Measurements from ENCODE around the gene KIF3A.

The KIF3A gene

DNA sequence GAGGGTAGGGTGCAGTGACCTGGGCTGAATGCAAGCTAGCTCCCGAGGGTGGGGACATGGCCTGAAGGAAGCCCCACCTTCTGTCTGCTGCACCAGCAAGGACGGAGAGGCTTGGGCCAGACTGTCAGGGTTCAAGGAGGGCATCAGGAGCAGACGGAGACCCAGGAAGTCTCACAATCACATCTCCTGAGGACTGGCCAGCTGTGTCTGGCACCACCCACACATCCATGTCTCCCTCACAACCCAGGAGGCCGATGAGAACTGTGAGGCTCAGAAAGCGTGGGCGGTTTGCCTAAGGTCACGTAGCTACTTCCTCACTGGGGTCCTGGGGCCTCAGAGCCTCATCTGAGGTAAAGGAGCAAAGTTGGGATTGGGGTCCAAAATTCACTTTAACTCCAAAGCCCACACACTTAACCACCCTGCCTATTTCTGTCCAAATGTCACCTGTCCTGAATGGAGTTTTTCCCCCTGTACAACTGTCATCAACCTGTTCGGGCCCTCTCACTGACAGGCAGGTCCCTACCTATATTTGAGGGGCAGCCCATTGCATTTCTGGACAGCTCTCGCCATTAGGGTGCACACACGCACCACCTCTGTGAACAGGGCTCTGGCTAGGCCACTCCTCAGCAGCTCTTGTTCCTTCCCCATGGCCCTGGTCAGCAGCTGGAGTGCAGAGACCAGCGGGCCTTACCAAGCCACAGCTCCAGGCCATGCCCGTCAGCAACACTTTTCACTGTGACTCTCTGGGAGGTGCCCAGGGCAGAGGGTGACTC is 75.9 kb downstream of the KIF3A start:
- DNase-seq = no peak

DNA sequence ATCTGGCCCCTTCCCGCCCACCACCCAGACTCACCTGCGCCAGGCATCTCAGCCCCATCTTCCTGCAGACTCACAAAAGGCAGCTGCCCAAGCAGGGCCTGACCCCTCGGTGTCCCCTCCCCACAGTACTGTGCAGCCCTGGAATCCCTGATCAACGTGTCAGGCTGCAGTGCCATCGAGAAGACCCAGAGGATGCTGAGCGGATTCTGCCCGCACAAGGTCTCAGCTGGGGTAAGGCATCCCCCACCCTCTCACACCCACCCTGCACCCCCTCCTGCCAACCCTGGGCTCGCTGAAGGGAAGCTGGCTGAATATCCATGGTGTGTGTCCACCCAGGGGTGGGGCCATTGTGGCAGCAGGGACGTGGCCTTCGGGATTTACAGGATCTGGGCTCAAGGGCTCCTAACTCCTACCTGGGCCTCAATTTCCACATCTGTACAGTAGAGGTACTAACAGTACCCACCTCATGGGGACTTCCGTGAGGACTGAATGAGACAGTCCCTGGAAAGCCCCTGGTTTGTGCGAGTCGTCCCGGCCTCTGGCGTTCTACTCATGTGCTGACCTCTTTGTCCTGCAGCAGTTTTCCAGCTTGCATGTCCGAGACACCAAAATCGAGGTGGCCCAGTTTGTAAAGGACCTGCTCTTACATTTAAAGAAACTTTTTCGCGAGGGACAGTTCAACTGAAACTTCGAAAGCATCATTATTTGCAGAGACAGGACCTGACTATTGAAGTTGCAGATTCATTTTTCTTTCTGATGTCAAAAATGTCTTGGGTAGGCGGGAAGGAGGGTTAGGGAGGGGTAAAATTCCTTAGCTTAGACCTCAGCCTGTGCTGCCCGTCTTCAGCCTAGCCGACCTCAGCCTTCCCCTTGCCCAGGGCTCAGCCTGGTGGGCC is 77.5 kb downstream of the KIF3A start:
- DNase-seq = no peak

DNA sequence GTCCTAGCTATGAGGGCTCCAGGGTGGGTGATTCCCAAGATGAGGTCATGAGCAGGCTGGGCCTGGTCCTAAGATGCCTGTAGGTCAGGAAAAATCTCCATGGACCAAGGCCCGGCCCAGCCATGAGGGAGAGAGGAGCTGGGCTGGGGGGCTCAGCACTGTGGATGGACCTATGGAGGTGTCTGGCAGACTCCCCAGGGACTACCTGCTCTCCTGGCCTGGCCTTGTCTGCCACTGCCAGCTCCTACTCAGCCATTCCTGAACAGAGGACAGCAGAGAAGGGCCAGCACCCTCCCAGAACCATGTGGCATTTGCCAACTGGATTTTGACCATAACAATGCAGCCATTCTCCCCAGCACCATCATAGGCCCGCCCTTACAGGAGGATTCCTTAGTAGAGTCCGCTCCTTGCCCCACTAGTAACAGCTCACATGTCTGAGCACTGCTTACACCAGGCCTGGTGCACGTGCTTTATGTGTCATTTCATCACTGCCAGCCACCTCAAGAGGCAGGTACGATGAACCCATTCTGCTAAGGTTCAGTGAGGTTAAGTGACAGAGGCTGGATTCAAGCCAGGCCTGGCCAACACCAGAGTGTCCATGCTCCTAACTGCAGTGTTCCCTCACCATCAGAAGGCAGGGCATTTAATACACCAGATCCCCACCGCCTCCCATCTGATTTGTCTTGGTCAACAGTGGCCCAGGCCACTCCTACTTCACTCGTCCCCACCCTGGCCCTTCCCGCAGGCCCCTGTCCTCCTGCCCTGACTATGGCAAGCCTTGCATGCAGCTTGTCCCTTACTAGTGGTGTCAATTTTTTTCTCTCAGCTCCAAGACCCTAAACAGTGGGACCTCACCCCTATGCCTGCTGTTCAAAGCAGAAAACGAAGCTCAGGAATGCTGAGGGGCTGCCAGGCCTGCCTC is 78.7 kb downstream of the KIF3A start:
- DNase-seq = no peak

DNA sequence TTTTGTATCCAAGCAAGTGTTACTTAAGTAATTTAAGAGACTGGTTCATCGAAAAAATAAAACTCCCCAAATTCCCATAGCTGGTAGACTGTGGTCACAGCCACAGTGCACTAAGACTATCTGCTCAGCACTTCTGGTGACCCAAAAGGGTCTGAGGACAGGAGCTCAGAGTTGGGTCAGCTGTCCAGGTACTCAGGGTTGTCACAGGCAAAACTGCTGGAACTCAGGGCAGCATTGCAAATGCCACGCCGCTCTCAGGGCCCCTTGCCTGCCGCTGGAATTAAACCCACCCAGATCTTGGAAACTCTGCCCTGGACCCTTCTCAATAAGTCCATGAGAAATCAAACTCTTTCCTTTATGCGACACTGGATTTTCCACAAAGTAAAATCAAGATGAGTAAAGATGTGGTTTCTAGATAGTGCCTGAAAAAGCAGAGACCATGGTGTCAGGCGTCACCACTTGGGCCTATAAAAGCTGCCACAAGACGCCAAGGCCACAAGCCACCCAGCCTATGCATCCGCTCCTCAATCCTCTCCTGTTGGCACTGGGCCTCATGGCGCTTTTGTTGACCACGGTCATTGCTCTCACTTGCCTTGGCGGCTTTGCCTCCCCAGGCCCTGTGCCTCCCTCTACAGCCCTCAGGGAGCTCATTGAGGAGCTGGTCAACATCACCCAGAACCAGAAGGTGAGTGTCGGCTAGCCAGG is 79.5 kb downstream of the KIF3A start, which contains the start of gene IL13:
TSS of gene IL13 (plus strand) at position 498 of the 705 bp plus-strand sequence. CDS start at position 512, 14 bp downstream.
- no peak for DNase-seq

DNA sequence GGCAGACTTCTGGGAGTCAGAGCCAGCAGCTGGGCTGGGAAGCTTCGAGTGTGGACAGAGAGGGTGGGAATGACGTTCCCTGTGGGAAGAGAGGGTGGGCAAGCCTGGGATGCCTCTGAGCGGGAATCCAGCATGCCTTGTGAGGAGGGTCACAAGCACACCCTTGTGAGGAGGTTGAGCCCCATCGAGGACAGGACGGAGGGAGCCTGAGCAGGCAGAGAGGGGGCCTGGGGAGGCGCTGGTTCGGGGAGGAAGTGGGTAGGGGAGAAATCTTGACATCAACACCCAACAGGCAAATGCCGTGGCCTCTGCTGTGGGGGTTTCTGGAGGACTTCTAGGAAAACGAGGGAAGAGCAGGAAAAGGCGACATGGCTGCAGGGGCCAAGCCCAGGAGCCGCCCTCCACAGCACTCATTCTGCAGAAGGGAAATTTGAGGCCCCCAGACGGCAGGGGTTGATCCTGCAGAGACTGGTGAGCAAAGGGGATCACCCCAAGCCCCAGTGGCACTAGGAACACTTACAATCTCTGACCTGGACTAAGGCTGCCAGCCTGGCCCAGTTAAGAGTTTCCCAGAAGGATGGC is 80.5 kb downstream of the KIF3A start:
- no peak for DNase-seq

DNA sequence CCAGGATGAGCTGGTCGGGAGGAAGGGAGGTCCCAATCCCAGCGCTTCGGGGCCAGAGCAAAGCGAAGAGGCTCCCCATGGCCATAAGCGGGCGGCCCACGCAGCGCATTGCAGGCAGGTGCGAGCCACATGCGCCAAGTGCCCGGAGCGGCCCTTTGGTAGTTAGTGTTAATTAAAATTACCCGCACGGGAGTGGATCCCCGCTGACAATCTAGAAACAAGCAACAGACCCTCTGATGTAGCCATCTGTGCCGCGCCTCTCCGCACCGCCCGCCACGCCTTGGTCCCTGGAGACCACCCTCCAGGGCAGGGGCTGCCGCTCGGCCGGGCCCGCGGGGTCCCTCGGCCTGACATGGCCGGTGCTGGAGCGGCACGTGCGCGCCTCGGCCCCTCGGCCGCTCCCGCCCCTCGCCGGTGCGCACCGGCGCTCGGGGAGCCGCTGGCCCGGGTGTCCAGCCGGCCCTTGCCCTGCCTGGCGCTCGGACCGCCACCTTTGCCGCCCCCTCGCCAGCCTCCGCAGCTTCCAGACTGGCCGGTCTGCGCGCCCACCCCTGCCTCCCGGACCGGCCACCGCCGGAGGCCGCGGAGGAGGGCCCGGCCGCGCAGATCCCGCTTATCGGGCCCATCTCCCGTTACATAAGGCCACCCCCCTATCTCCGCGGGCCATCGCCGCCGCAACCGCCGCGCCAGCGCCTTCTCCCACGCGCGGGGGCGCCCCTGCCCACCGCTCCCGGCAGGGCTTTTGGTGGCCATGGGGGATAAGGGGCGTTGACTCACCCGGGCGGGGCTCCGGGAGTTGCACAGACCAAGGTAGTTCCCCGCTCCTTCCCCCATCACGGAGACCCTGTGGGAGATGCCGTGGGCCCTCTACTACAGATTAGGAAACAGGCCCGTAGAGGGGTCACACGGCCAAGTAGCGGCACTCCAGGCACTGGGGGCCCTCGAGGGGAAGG is 81.2 kb downstream of the KIF3A start:
- DNase-seq = no peak

DNA sequence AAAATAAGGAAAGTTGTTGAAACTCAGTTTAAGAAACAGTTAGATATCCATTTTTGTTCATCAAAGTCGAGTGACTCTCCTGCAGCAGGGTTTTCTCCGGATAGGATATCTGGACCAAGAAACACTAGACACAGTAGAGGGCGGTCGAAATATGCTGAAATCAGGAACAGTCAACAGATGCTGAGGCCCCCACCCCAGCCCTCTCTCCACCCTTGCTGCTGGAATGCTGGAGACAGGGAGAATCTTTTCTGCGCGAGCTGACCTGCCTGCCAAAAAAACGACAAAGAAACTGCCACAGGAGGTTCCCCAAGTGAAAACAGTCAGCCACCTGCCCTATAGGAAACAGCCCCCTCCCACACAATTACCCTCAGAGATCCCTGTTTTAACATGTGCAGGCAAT is 83.6 kb downstream of the KIF3A start:
- DNase-seq = no peak

DNA sequence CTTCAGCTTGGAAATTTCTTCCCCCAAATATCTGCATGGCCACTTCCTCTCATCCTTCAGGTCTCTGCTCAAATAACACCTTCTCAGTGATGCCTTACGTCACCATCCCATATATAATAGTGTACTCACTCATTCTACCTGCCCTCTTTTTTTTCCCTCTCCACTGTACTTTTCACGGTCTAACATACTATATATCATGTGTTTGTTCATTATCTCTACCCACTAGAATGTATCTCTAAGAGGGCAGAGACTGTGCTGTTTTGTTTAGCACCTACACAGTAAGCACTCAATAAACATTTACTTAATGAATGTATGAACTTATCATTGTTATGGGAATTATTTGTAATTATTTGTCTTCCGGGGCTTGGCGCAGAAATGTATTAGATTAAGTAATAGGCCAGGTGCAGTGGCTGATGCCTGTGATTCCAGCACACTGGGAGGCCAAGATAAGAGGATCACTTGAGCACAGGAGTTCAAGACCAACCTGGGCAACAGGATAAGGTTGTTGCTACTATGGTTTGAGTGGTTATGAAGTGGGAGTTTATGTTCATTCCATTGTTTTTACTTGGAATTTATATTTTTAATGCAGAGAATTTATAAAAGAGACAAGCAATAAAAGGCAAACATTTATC is 85.4 kb downstream of the KIF3A start:
- no peak for DNase-seq

DNA sequence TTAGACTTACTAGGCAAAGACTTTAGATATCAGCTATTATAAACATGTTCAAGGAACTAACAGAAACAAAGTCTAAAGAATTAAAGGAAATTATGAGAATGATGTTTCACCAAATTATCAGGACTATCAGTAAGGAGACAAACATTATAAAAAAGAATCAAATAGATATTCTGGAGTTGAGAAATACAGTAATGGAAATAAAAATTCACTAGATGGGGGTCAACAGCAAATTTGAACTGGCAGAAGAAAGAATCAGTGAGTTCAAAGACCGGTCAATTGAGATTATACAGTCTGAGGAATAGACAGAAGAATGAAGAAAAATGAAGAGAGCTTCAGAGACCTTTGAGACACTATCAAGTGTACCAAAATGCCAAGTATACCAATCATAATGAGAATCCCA is 89.0 kb downstream of the KIF3A start:
- no peak for DNase-seq

DNA sequence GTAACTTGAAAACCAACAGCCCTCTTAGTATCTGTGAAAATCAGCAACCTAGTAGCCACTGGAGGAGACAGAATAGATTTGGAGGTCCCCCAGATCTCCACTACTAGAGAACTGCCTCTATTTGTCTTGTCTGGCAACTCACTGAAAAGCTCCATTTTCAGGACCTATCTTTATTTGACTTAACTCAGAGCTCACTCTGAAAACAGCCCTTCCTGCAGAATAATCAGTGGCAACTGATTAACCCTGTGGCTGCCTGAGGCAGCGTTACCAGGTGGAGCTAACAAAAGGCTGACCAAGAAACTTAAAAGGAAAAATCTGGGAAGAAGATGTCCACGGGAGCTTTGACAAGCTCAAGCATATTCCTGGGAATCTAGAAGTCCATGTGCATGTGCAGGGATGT is 89.9 kb downstream of the KIF3A start:
- DNase-seq = no peak

DNA sequence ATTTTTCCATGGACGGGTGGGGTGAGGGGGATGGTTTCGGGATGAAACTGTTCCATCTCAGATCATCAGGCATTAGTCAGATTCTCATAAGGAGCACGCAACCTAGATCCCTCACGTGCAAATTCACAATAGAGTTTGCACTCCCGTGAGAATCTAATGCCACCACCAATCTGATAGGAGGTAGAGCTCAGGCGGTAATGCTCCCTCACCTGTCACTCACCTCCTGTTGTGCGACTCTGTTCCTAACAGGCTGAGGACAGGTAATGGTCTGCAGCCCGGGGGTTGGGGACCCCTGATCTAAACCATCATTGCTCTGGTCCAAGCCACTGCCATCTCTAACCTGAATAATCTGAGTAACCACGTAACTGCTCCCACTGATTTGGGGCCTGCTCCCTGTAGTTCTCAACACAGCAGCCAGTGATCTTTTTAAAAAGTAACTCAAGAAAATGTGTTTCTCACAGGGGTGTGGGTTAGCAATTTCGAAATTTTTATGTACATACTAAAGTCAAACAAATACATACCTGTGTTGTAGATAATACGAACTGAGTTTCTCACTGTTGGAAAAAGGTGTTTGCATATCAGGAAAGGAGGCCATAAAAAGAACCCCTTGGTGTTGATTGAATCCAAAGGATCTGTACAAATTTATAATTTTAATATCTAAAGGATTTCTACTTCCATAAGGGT is 90.6 kb downstream of the KIF3A start:
- no peak for DNase-seq

DNA sequence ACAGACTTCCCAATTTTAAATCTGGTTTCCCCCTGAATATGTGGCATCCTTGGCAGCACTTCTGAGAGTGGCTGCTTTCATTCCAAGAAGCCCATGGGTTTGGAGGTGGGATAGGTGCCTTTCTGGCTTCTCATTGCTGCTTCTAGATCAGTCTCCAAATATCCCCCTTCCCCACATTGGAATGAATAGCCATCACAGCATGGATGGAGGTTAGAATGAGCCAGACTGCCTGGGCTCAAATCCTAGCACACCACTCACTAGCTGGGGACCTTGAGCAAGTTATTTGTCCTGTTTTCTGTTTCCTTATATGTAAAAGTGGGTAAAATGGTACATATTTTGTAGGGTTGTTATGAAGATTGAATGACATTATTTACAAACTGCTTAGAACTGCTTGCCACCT is 93.2 kb downstream of the KIF3A start:
- DNase-seq = no peak
